Keratinocyte (primary cell): ENCODE measurements around the gene SEC24D. TPM values are rescaled to one million over a fixed set of nuclear protein-coding genes. Genes with fewer than 3 reads are reported as not detected.

Source experiments
- DNase-seq: peaks from one replicate; pipeline ENCODE4 v3.0.0-alpha.2; 2011; ENCODE audit warnings: low read depth, missing footprints, low spot score
- FAIRE-seq: peaks from 2 replicates; lab custom pipeline; 2011; peaks lifted over from hg19 to GRCh38; lab: Jason Lieb, UNC
- H2AFZ ChIP-seq: 2 replicates; pipeline ENCODE4 v1.6.0; 2012; ENCODE audit warnings: low read length, control low read depth, inconsistent platforms; ENCODE audit not compliant: control insufficient read depth
- H3K27ac ChIP-seq: 2 replicates; pipeline ENCODE4 v1.5.1; 2011; ENCODE audit warnings: low read length; ENCODE audit not compliant: control insufficient read depth, insufficient read depth
- H3K27me3 ChIP-seq: 3 replicates; pipeline ENCODE4 v1.6.0; 2011; ENCODE audit warnings: low read length; ENCODE audit not compliant: control insufficient read depth, insufficient read depth; ENCODE audit errors: extremely low read depth
- H3K36me3 ChIP-seq, 2 experiments: 2 replicates in 1 of 2; 3 replicates in 1 of 2; pipeline ENCODE4 v1.5.1; 2011; ENCODE audit warnings: low read length in 2 of 2, mild to moderate bottlenecking in 1 of 2; ENCODE audit not compliant: control insufficient read depth in 2 of 2, insufficient read depth in 2 of 2; ENCODE audit errors: extremely low read depth in 1 of 2
- H3K4me1 ChIP-seq: 3 replicates; pipeline ENCODE4 v1.5.1; 2011; ENCODE audit warnings: low read length; ENCODE audit not compliant: control insufficient read depth, insufficient read depth; ENCODE audit errors: extremely low read depth
- H3K4me2 ChIP-seq: 3 replicates; pipeline ENCODE4 v1.6.0; 2011; ENCODE audit warnings: low read depth, low read length; ENCODE audit not compliant: control insufficient read depth, insufficient read depth; ENCODE audit errors: extremely low read depth
- H3K4me3 ChIP-seq, 3 experiments: fragments of 200-600 bp in 1 of 3; sonication (generic) in 1 of 3; 2 replicates in 2 of 3; 3 replicates in 1 of 3; pipeline ENCODE4 v1.5.1; 2011 to 2016; ENCODE audit warnings: low read length in 3 of 3, mild to moderate bottlenecking in 3 of 3, control low read depth in 2 of 3, inconsistent platforms in 1 of 3, low read depth in 1 of 3, mixed read lengths in 1 of 3, mixed run types in 1 of 3, moderate library complexity in 1 of 3; ENCODE audit not compliant: control insufficient read depth in 2 of 3, insufficient read depth in 2 of 3; ENCODE audit errors: extremely low read depth in 1 of 3
- H3K79me2 ChIP-seq: 2 replicates; pipeline ENCODE4 v1.6.0; 2012; ENCODE audit warnings: low read length; ENCODE audit not compliant: control insufficient read depth, insufficient read depth
- H3K9ac ChIP-seq: 3 replicates; pipeline ENCODE4 v1.6.0; 2011; ENCODE audit warnings: low read length; ENCODE audit not compliant: control insufficient read depth, insufficient read depth; ENCODE audit errors: extremely low read depth
- H3K9me1 ChIP-seq: 3 replicates; pipeline ENCODE4 v1.6.0; 2011; ENCODE audit warnings: low read length; ENCODE audit not compliant: control insufficient read depth, insufficient read depth; ENCODE audit errors: extremely low read depth
- H3K9me3 ChIP-seq: 2 replicates; pipeline ENCODE4 v1.5.1; 2012; ENCODE audit warnings: low read depth, low read length; ENCODE audit not compliant: control insufficient read depth
- H4K20me1 ChIP-seq: 3 replicates; pipeline ENCODE4 v1.6.0; 2011; ENCODE audit warnings: low read length; ENCODE audit not compliant: control insufficient read depth, insufficient read depth; ENCODE audit errors: extremely low read depth
- EZH2 ChIP-seq: IDR thresholded peaks from one replicate; pipeline ENCODE4 v1.6.1; 2012; ENCODE audit warnings: inconsistent platforms, mild to moderate bottlenecking, low read length, moderate library complexity
- dilution Hi-C: fragments of 300-500 bp; cut with MboI; formaldehyde crosslinking; loops from one replicate; pipeline ENCODE4 v1.7.0; 2020; ENCODE audit warnings: low sequenced_read_pairs; ENCODE audit not compliant: extremely low pct_ligation_motif_present
- polyA plus RNA-seq, 5 experiments: library from polyadenylated mRNA; depleted of rRNA in 3 of 5; stranded (reverse) in 3 of 5; stranded (forward) in 1 of 5; unstranded in 1 of 5; fragments of >200 nt; gene quantifications; 1 replicate in 1 of 5; 2 replicates in 3 of 5; 3 replicates in 1 of 5; pipeline versions ENCODE4 v1.2.1 to v1.2.3, GENCODE V29; 2011 to 2012; ENCODE audit warnings: missing spikeins in 2 of 5, low read depth in 1 of 5, low replicate concordance in 1 of 5
- TF ChIP-seq, protein P1 (sequence below), 3 experiments: IDR thresholded peaks in 1 of 3; conservative IDR thresholded peaks in 1 of 3; optimal IDR thresholded peaks in 1 of 3; 2 replicates in 2 of 3; 3 replicates in 1 of 3; pipeline versions ENCODE3 to v1.5.1; 2011; ENCODE audit warnings: low read length in 3 of 3, mild to moderate bottlenecking in 3 of 3, moderate library complexity in 2 of 3, control low read depth in 1 of 3, inconsistent platforms in 1 of 3; ENCODE audit not compliant: insufficient read depth in 2 of 3; ENCODE audit errors: extremely low read depth in 1 of 3

SEC24D gene
- polyA plus RNA-seq, 1 donor (not counting 4 experiments of a cell fraction or from before 2014, with no cell fraction given), result 24.9 TPM

DNA sequence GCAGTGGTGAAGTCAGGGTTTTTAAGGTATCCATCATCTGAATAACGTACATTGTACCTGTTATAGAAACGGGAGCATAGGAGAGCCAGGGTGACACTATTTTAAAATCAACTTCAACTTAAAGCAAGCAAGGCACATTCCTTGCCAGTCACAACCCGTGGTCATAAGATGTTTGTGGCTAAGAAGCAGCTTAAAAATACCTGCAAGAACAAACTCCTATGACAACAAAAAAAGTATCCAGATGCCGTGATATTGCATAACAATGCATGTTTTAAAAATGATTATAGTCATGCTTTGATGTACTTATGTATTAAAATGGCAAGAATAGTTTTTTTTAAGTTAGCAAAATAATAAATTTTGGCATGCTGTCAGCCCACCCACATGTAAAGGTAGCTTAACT is 36.3 kb upstream of the SEC24D start:
- Histone ChIP-seq H3K9me3 (no peaks in the 10 kb centered on the region), H3K4me2 (no peak overlapping the region), H3K27me3 (no peaks in the 10 kb centered on the region), H3K4me1 (no peaks in the 10 kb centered on the region), H3K27ac (no peak overlapping the region), H3K36me3 (no peaks in the 10 kb centered on the region), H2AFZ (no peak overlapping the region), H3K4me3 (no peak overlapping the region), H3K79me2 (no peaks in the 10 kb centered on the region), H4K20me1 (no peaks in the 10 kb centered on the region), H3K9me1 (no peaks in the 10 kb centered on the region), H3K9ac (no peak overlapping the region)
- dilution Hi-C loops, result no loop called here
- DNase-seq, result no peak
- TF ChIP-seq, protein P1, sequence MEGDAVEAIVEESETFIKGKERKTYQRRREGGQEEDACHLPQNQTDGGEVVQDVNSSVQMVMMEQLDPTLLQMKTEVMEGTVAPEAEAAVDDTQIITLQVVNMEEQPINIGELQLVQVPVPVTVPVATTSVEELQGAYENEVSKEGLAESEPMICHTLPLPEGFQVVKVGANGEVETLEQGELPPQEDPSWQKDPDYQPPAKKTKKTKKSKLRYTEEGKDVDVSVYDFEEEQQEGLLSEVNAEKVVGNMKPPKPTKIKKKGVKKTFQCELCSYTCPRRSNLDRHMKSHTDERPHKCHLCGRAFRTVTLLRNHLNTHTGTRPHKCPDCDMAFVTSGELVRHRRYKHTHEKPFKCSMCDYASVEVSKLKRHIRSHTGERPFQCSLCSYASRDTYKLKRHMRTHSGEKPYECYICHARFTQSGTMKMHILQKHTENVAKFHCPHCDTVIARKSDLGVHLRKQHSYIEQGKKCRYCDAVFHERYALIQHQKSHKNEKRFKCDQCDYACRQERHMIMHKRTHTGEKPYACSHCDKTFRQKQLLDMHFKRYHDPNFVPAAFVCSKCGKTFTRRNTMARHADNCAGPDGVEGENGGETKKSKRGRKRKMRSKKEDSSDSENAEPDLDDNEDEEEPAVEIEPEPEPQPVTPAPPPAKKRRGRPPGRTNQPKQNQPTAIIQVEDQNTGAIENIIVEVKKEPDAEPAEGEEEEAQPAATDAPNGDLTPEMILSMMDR (optimal IDR thresholded peaks at IDR 0.05 in 1 of 3, IDR thresholded peaks at IDR 0.05 in 1 of 3, conservative IDR thresholded peaks at IDR 0.05 in 1 of 3; ENCODE audit: extremely low read depth in 1 of 3, insufficient read depth in 2 of 3, low read length in 3 of 3), result no peak
- TF ChIP-seq EZH2, result no peak
- FAIRE-seq, result peak; percentile 13

DNA sequence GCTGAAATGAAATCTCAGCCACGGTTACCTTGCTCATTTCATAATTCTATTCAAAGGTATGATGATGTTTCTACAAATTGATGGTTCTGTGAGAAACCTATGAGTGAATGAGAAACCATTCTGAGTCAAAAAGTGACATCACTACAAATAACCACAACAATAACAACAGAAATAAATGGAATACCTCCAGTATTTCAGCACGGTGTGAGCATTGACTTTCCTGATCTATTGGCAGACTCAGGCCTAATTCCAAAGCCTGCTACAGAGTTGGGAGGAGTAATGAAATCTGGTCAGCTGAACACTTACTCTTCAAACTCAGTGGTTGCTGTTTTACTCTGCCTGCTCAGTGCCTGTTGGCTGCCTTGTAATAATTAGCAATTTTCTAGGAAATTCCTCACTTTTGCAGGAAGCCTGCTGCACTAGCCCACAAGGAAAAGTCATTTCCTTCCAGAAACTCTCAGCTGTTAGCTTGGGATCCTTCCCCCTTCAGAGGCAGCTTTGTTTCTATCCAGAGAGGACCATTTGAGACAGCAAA is 33.9 kb upstream of the SEC24D start:
- Histone ChIP-seq H3K79me2 (no peaks in the 10 kb centered on the region), H3K9me1 (no peaks in the 10 kb centered on the region), H3K4me2 (no peak overlapping the region), H4K20me1 (no peaks in the 10 kb centered on the region), H3K4me3 (no peak overlapping the region), H2AFZ (no peak overlapping the region), H3K4me1 (peaks cover 3% of the 10 kb centered on the region), H3K27ac (no peak overlapping the region), H3K27me3 (no peaks in the 10 kb centered on the region), H3K9ac (no peak overlapping the region), H3K36me3 (no peaks in the 10 kb centered on the region), H3K9me3 (no peaks in the 10 kb centered on the region)
- no peak for FAIRE-seq
- TF ChIP-seq EZH2, result no peak
- TF ChIP-seq, protein P1 (optimal IDR thresholded peaks at IDR 0.05 in 1 of 3, IDR thresholded peaks at IDR 0.05 in 1 of 3, conservative IDR thresholded peaks at IDR 0.05 in 1 of 3; ENCODE audit: extremely low read depth in 1 of 3, insufficient read depth in 2 of 3, low read length in 3 of 3), result no peak
- no peak for DNase-seq
- dilution Hi-C loops, result no loop called here
